GM10248 (cell line): Measurements from ENCODE around the gene IMP3.

Experiments used
- CTCF ChIA-PET: fragments of 300-600 bp; sonication (Branson Sonifier 250); formaldehyde crosslinking; extraction: SDS; loops from one replicate; lab custom pipeline; 2021; ENCODE audit warnings: antibody characterized with exemption; lab: Yijun Ruan, JAX
- POLR2A ChIA-PET: fragments of 350-650 bp; sonication (Branson Sonifier 250); formaldehyde crosslinking; extraction: SDS; loops from one replicate; lab custom pipeline; 2020; ENCODE audit warnings: antibody characterized with exemption; lab: Yijun Ruan, JAX
- DNase-seq: peaks from one replicate; pipeline ENCODE4 v3.0.0; 2012; ENCODE audit errors: extremely low spot score
- TF ChIP-seq, protein P1 (sequence below): IDR thresholded peaks from 2 replicates; pipeline ENCODE4 v1.5.1; 2012; ENCODE audit warnings: mild to moderate bottlenecking, low read depth; ENCODE audit errors: extremely low read depth, missing control alignments, control extremely low read depth

Gene IMP3

DNA sequence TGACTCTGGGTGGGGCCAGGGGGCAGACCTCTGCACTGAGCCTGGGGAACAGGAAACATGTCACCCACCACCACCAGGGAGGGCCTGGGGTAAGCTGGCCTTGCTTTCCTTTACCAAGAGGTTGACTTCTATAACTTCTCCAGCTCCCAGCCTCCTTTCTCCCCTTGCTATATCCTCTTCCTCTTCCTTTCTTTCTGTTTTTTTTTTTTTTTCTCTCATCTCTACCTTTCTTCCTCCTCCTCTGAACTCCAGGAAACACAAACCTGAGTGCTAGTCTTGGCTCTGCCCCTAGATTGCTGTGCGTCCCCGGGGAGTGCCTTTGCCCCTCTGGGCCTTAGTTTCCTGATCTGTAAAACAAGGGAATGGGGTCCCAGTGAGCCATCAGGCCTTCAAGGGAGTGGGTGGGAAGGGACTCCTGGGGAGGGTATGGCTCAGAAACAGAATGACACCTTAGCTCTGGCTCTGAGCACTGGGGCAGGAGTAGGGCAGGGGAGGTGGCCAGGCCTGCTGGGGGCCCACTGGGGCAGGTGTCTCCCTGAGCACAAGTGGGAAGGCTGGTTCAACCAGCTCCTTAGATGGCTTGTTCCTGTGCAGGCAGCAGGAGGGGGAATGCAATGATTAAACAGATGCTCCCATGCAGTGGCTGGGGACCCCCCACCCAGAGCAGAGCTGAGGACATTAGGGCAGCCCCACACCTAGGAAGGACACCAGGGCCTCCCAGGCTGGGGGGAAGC is 12.0 kb upstream of the IMP3 start:
- TF ChIP-seq, protein P1, sequence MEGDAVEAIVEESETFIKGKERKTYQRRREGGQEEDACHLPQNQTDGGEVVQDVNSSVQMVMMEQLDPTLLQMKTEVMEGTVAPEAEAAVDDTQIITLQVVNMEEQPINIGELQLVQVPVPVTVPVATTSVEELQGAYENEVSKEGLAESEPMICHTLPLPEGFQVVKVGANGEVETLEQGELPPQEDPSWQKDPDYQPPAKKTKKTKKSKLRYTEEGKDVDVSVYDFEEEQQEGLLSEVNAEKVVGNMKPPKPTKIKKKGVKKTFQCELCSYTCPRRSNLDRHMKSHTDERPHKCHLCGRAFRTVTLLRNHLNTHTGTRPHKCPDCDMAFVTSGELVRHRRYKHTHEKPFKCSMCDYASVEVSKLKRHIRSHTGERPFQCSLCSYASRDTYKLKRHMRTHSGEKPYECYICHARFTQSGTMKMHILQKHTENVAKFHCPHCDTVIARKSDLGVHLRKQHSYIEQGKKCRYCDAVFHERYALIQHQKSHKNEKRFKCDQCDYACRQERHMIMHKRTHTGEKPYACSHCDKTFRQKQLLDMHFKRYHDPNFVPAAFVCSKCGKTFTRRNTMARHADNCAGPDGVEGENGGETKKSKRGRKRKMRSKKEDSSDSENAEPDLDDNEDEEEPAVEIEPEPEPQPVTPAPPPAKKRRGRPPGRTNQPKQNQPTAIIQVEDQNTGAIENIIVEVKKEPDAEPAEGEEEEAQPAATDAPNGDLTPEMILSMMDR, result no peak
- CTCF ChIA-PET, result interaction anchor here (0.7 to 2.5 kb wide), 4 partner anchors 9 to 285 kb away, joined by 3 to 6 read pairs (median 4); partner anchors contain the start of gene IMP3

DNA sequence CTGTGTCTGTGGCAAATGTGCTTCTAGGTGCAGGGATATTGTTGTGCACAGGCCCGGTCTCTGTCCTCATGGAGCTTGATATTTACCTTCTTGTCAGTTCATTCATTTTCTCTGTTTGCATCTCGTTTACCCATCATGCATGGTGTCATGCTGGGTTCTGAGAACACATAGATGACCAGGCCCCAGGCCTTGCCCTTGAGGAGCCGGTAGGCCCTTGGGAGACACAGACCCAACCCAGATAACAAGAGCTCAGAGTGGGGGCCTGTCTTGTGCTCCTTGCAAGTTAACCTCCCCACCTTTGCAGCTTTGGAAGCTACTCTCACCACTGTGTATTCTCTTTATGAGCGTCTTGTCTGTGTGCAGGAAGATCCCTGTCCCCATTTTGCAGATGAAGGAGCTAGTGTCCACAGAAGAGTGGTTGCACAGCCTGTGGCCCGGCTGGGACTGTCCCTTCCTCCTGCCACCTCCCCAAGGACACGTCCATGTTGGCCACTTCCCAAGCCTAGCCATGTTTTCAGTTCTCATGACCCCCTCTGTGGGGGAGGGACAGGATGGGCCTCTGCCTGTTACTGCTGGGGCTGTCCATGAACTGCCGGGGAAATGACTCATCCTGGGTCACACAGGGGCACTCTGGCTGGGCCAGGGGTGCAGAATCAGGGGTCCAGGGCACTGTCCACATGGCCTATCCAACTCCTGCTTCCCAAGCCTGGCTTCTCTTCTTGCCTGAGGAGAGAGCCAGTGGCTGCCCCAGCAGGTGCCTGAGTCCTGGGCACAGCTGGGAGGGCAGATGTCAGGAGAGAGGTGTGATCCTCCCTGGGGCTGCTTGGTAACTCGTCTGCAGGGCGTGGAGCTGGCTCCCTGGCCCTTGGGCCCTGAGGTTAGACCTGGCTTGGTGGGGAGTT is 11.1 kb upstream of the IMP3 start:
- ChIA-PET POLR2A (no interaction called here), CTCF (interaction anchor here (1.2 to 2.5 kb wide), 2 partner anchors 10 to 11 kb away, joined by 4 to 6 read pairs; partner anchors contain the start of gene IMP3)
- TF ChIP-seq, protein P1, result no peak
- DNase-seq, result no peak

More for the DNA sequence above, 12.0 kb upstream of the IMP3 start:
- no peak for DNase-seq
- POLR2A ChIA-PET, result no interaction called here

DNA sequence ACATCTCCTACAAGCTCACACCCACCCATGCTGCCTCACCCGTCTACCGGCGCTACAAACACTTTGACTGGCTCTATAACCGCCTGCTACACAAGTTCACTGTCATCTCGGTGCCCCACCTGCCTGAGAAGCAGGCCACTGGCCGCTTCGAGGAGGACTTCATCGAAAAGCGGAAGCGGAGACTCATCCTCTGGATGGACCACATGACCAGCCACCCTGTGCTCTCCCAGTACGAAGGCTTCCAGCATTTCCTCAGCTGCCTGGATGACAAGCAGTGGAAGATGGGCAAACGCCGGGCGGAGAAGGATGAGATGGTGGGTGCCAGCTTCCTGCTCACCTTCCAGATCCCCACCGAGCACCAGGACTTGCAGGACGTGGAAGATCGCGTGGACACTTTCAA is 9.8 kb upstream of the IMP3 start:
- TF ChIP-seq, protein P1, result no peak
- no peak for DNase-seq
- ChIA-PET CTCF (interaction anchor here (2.5 kb wide), 1 partner anchor 10 kb away, joined by 6 read pairs; the partner anchor contains the start of gene IMP3), POLR2A (no interaction called here)

DNA sequence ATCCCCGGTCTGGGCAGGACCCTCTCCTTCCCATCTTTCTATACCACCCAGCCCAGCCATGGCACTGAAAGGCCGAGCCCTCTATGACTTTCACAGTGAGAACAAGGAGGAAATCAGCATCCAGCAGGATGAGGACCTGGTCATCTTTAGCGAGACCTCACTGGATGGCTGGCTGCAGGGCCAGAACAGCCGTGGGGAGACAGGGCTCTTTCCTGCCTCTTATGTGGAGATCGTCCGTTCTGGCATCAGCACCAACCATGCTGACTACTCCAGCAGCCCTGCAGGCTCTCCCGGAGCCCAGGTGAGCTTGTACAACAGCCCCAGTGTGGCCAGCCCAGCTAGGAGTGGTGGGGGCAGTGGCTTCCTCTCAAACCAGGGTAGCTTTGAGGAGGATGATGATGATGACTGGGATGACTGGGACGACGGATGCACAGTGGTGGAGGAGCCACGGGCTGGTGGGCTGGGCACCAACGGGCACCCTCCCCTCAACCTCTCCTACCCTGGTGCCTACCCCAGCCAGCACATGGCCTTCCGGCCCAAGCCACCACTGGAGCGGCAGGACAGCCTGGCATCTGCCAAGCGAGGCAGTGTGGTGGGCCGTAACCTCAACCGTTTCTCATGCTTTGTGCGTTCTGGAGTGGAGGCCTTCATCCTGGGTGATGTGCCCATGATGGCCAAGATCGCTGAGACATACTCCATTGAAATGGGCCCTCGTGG is 9.2 kb upstream of the IMP3 start:
- DNase-seq, result no peak
- ChIA-PET CTCF (no interaction called here), POLR2A (no interaction called here)

DNA sequence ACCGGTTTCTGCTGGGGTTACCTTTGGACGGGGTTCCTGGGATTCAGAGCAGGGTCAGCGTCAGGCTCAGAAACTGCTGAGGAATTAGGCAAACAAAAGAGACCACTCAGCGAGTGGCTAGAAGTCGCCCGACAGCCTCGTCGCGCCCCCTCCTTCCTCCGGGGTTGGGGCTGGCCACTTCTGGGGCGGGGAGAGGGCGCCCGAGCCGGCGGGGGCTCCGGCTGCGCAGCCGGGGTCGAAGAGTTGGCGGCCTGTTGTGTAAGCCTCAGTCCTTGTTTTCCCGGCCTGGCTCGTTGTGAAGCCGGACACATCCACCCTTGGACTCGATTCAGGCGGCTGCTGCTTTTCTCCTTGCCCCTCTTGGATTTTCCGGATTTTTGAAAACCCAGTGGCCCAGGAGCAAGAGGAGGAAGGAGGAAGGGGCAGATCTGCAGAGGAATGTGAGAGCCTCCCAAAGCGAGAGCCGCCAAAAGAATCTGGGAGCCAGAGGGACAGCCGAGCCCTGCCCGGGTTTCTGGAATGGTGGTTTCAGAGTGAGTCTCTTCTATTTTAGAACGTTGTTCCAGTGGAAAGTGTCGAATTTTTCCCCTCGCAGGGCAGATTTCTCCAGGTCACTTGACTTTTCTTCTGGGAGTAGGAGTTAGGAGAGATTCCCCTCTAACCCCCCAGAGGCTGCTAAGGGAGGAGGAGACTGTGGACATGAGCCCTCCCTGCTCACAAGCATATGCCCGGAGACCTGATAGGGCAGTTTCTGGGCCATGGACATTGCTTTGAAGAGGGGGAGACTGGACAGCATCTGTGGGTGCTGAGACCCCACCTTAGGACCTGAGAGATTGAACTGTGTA is 8.4 kb upstream of the IMP3 start:
- CTCF ChIA-PET, result interaction anchor here (0.9 to 3.5 kb wide), 7 partner anchors 10 to 447 kb away, joined by 3 to 16 read pairs (median 4); partner anchors contain the start of genes C15orf39 and MAN2C1
- TF ChIP-seq, protein P1, result no peak
- no peak for DNase-seq
- POLR2A ChIA-PET, result interaction anchor here (0.6 to 0.8 kb wide), 4 partner anchors 23 to 280 kb away, joined by 3 to 9 read pairs (median 4); partner anchors contain the start of genes MAN2C1 and SNUPN

More for the DNA sequence above, 9.2 kb upstream of the IMP3 start:
- TF ChIP-seq, protein P1, result no peak
